ENCODE data around the gene MEP1B. TPM values are rescaled to one million over a fixed set of nuclear protein-coding genes. Genes with fewer than 3 reads are reported as not detected.
"Not testable (repeated sequence)": the region's sequence is repeated elsewhere in the genome, so short reads cannot be mapped to it uniquely, and the experiment has no call there.

MEP1B gene
- total and polyA plus RNA-seq, 2 donors (not counting 1 experiment from before 2014, with no cell fraction given): 0.03 TPM; not detected in 1

DNA sequence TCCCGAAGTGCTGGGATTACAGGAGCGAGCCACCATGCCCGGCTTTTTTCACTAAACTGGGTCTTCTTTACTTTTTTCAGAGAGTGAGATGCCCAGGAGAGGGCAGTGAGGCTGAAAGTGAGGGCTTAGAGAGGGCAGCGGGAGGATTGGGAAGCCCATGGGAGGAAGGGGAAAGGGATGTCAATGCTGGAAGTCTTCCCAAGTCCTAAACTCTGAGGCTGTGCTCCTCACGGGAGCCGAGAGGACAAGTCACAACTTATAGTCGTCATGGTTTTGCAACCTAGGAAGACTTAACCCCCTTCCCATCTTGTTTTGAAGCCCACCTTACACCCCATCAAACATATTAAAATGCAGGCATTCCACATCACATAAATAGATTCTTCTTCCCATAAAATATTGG, 15.1 kb upstream of the MEP1B start:
- Mint-ChIP-seq H3K4me1 (no peaks in the 10 kb centered on the region), H3K27me3 (peaks cover 15% of the 10 kb centered on the region), H3K27ac (no peak overlapping the region), H3K4me3 (no peak overlapping the region), H3K9me3 (ENCODE audit: insufficient read depth) (peaks cover 2% of the 10 kb centered on the region)
- Histone ChIP-seq H3K36me3 (replicated peaks in 1 of 2; ENCODE audit: control extremely low read depth in 1 of 2, control insufficient read depth in 1 of 2, extremely low read depth in 1 of 2, insufficient read depth in 2 of 2, low read length in 1 of 2) (no peaks in the 10 kb centered on the region), H3K79me2 (ENCODE audit: control insufficient read depth, insufficient read depth, low read length) (no peaks in the 10 kb centered on the region), H4K20me1 (ENCODE audit: control insufficient read depth, insufficient read depth, low read length, poor library complexity, severe bottlenecking) (no peaks in the 10 kb centered on the region), H2AFZ (ENCODE audit: insufficient read depth, low read depth, low read length, poor library complexity, severe bottlenecking) (no peak overlapping the region), H3K27ac (ENCODE audit: low read length in 2 of 2) (no peak overlapping the region), H3K9ac (ENCODE audit: low read length) (no peak overlapping the region), H3K4me3 (ENCODE audit: control extremely low read depth in 1 of 5, extremely low read depth in 1 of 5, insufficient read depth in 1 of 5, low read depth in 2 of 5, low read length in 4 of 5) (no peak overlapping the region), H3K27me3 (replicated peaks in 1 of 4; ENCODE audit: control extremely low read depth in 1 of 4, control insufficient read depth in 3 of 4, insufficient read depth in 4 of 4, low read length in 3 of 4) (no peaks in the 10 kb centered on the region), H3K4me2 (replicated peaks; ENCODE audit: low read depth, low read length, poor library complexity, severe bottlenecking) (no peak overlapping the region), H3K4me1 (ENCODE audit: control insufficient read depth in 2 of 2, insufficient read depth in 2 of 2, low read length in 2 of 2) (no peaks in the 10 kb centered on the region), H3K9me3 (ENCODE audit: control extremely low read depth in 1 of 3, control insufficient read depth in 2 of 3, insufficient read depth in 1 of 3, low read length in 2 of 3) (no peaks in the 10 kb centered on the region)
- 100% methylated on average over 2 of the region's 7 CpGs for WGBS (ENCODE audit: insufficient coverage)
- POLR2A ChIA-PET: no interaction called here
- DNase-seq: no peak
- CTCF ChIA-PET: interaction anchor here (0.6 kb wide), 1 partner anchor 15 kb away, joined by 3 read pairs; no protein-coding TSS in a partner anchor
- intact Hi-C loops (cut with micrococcal nuclease): no loop called here
- TF ChIP-seq EZH2 (IDR thresholded peaks at IDR 0.05; ENCODE audit: borderline replicate concordance, insufficient read depth, low read depth, low read length, poor library complexity, severe bottlenecking) (no peak), CTCF (IDR thresholded peaks at IDR 0.05) (no peak)
- ATAC-seq (ENCODE audit: low read depth): no peak

DNA sequence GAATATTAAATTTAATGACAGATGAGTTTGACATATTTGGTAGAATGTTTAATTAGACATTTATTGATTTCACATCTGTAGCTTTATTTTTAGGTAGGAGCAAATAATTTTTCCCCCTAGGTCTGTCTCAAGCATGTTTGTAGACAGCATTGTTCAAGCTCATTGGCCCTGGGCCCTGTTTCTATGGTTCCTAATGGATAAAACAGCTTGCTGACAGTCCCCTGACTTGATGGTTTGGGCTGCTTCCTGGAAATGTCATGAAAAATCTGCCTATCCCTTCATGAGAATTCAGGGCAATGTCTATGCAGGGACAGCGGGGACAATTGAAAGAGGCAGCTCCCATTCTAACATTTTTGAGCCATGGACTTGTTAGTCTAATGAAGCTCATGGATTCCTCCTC, 14.6 kb upstream of the MEP1B start:
- H3K4me2 ChIP-seq (replicated peaks; ENCODE audit: low read depth, low read length, poor library complexity, severe bottlenecking): no peak overlapping the region
- H3K36me3 ChIP-seq (replicated peaks in 1 of 2; ENCODE audit: control extremely low read depth in 1 of 2, control insufficient read depth in 1 of 2, extremely low read depth in 1 of 2, insufficient read depth in 2 of 2, low read length in 1 of 2): no peaks in the 10 kb centered on the region
- Mint-ChIP-seq H3K27ac (no peak overlapping the region), H3K4me1 (no peaks in the 10 kb centered on the region), H3K27me3 (peaks cover 15% of the 10 kb centered on the region), H3K4me3 (no peak overlapping the region), H3K9me3 (ENCODE audit: insufficient read depth) (peaks cover 2% of the 10 kb centered on the region)
- POLR2A ChIA-PET: no interaction called here
- intact Hi-C loops (cut with micrococcal nuclease): no loop called here
- no peaks in the 10 kb centered on the region for H3K4me1 ChIP-seq (ENCODE audit: control insufficient read depth in 2 of 2, insufficient read depth in 2 of 2, low read length in 2 of 2)
- no peak for DNase-seq
- no peak for ATAC-seq (ENCODE audit: low read depth)
- H3K79me2 ChIP-seq (ENCODE audit: control insufficient read depth, insufficient read depth, low read length): no peaks in the 10 kb centered on the region
- 100% methylated on average over 1 of the region's 1 CpG for WGBS (ENCODE audit: insufficient coverage)
- no peaks in the 10 kb centered on the region for H3K27me3 ChIP-seq (replicated peaks in 1 of 4; ENCODE audit: control extremely low read depth in 1 of 4, control insufficient read depth in 3 of 4, insufficient read depth in 4 of 4, low read length in 3 of 4)
- H4K20me1 ChIP-seq (ENCODE audit: control insufficient read depth, insufficient read depth, low read length, poor library complexity, severe bottlenecking): no peaks in the 10 kb centered on the region
- no peak overlapping the region for H3K27ac ChIP-seq (ENCODE audit: low read length in 2 of 2)
- CTCF ChIA-PET: interaction anchor here (0.6 kb wide), 1 partner anchor 16 kb away, joined by 3 read pairs; no protein-coding TSS in a partner anchor
- H3K9me3 ChIP-seq (ENCODE audit: control extremely low read depth in 1 of 3, control insufficient read depth in 2 of 3, insufficient read depth in 1 of 3, low read length in 2 of 3): no peaks in the 10 kb centered on the region
- H3K4me3 ChIP-seq (ENCODE audit: control extremely low read depth in 1 of 5, extremely low read depth in 1 of 5, insufficient read depth in 1 of 5, low read depth in 2 of 5, low read length in 4 of 5): no peak overlapping the region
- H2AFZ ChIP-seq (ENCODE audit: insufficient read depth, low read depth, low read length, poor library complexity, severe bottlenecking): no peak overlapping the region
- TF ChIP-seq EZH2 (IDR thresholded peaks at IDR 0.05; ENCODE audit: borderline replicate concordance, insufficient read depth, low read depth, low read length, poor library complexity, severe bottlenecking) (no peak), CTCF (IDR thresholded peaks at IDR 0.05) (no peak)
- no peak overlapping the region for H3K9ac ChIP-seq (ENCODE audit: low read length)

DNA sequence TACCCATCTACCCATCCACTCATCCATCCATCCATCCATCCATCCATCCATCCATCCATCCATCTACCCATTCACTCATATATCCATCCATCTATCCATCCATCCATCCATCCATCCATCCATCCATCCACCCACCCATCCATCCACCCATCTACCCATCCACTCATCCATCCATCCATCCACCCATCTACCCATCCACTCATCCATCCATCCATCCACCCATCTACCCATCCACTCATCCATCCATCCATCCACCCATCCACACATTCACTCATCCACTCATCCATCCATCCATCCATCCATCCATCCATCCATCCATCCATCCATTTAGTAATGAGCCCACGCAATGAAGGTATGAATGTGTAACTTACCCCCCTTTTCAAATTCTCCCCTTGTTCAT, 13.1 kb upstream of the MEP1B start:
- H3K9me3 ChIP-seq (ENCODE audit: control extremely low read depth in 1 of 3, control insufficient read depth in 2 of 3, insufficient read depth in 1 of 3, low read length in 2 of 3); H3K9ac ChIP-seq (ENCODE audit: low read length); intact Hi-C loops (cut with micrococcal nuclease); H3K4me3 ChIP-seq (ENCODE audit: control extremely low read depth in 1 of 5, extremely low read depth in 1 of 5, insufficient read depth in 1 of 5, low read depth in 2 of 5, low read length in 4 of 5); H3K4me1 ChIP-seq (ENCODE audit: control insufficient read depth in 2 of 2, insufficient read depth in 2 of 2, low read length in 2 of 2); H3K4me2 ChIP-seq (replicated peaks; ENCODE audit: low read depth, low read length, poor library complexity, severe bottlenecking); H3K27ac ChIP-seq (ENCODE audit: low read length in 2 of 2); ATAC-seq (ENCODE audit: low read depth); H3K79me2 ChIP-seq (ENCODE audit: control insufficient read depth, insufficient read depth, low read length); H3K9me3 Mint-ChIP-seq (ENCODE audit: insufficient read depth); H4K20me1 ChIP-seq (ENCODE audit: control insufficient read depth, insufficient read depth, low read length, poor library complexity, severe bottlenecking); H2AFZ ChIP-seq (ENCODE audit: insufficient read depth, low read depth, low read length, poor library complexity, severe bottlenecking); H3K4me3 Mint-ChIP-seq; DNase-seq; H3K27me3 ChIP-seq (replicated peaks in 1 of 4; ENCODE audit: control extremely low read depth in 1 of 4, control insufficient read depth in 3 of 4, insufficient read depth in 4 of 4, low read length in 3 of 4); H3K36me3 ChIP-seq (replicated peaks in 1 of 2; ENCODE audit: control extremely low read depth in 1 of 2, control insufficient read depth in 1 of 2, extremely low read depth in 1 of 2, insufficient read depth in 2 of 2, low read length in 1 of 2); POLR2A ChIA-PET; H3K4me1 Mint-ChIP-seq; H3K27ac Mint-ChIP-seq: not testable (repeated sequence)
- H3K27me3 Mint-ChIP-seq: peaks cover 15% of the 10 kb centered on the region
- CTCF ChIA-PET: interaction anchor here (1.7 kb wide), 1 partner anchor 19 kb away, joined by 4 read pairs; no protein-coding TSS in a partner anchor
- WGBS (ENCODE audit: insufficient coverage): no CpG with 5 or more reads among the region's 1 CpG

Data from B cell (primary cell).